ENCODE measurements around the gene VPS13D. TPM values are rescaled to one million over a fixed set of nuclear protein-coding genes. Genes with fewer than 3 reads are reported as not detected.

The VPS13D gene
- total and polyA plus RNA-seq, 10 of the 15 experiments (the other 5 are each of a cell fraction or from before 2014, with no cell fraction given): 1.4 to 16.9 (median 8.5) TPM

DNA sequence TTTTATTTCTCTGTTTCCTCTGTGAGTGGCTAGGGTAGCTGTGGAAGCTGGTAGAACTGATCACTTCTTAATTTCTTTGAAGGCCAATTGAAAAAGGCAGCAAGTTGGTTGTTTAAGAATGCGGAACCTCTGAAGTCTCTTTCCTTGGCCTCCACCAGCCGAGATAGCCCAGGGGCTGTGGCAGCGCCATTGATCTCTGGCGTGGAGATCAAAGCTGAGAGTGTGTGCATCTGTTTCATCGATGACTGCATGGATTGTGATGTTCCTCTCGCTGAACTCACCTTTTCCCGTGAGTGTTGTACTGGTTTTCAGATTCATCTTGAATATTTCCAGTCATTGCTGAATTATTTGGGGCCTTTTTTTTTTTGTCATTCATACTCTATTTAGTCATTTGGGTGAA lies 97.7 kb downstream of the VPS13D start:
- no peaks in the 10 kb centered on the region for H4K20me1 ChIP-seq (ENCODE audit: control insufficient read depth, insufficient read depth)
- H3K4me1 ChIP-seq (ENCODE audit: control insufficient read depth, insufficient read depth, low read length): no peaks in the 10 kb centered on the region
- ChIA-PET RAD21 (ENCODE audit: unreplicated experiment) (interaction anchor here (0.8 kb wide), 1 partner anchor 12 kb away, joined by 3 read pairs; no protein-coding TSS in a partner anchor), POLR2A (interaction anchor here (0.6 kb wide), 1 partner anchor 1757 kb away, joined by 4 read pairs; no protein-coding TSS in a partner anchor), SMC1A (ENCODE audit: uncharacterized antibody, unreplicated experiment) (interaction anchor here (0.9 kb wide), 1 partner anchor 15 kb away, joined by 4 read pairs; no protein-coding TSS in a partner anchor), CTCF (no interaction called here)
- no peak overlapping the region for H3K9ac ChIP-seq (ENCODE audit: control insufficient read depth, insufficient read depth, low read length)
- WGBS (ENCODE audit: insufficient coverage, insufficient replicate concordance, low lambda C conversion rate, missing lambda C conversion rate): 76% methylated on average over 7 of the region's 7 CpGs
- no peaks in the 10 kb centered on the region for H3K9me3 ChIP-seq (replicated peaks; ENCODE audit: control insufficient read depth, insufficient read depth, low read length)
- BruUV-seq (replicated peaks): no TSS peak
- no peak overlapping the region for H2AFZ ChIP-seq (ENCODE audit: control insufficient read depth, low read depth, low read length)
- DNase-seq (ENCODE audit: low read depth, low spot score) (no peak), ATAC-seq (no peak), FAIRE-seq (no peak)
- no peak overlapping the region for H3K4me2 ChIP-seq (ENCODE audit: control insufficient read depth, insufficient read depth)
- no peak overlapping the region for H3K4me3 ChIP-seq
- no peak overlapping the region for H3K27ac ChIP-seq (ENCODE audit: control insufficient read depth, insufficient read depth)
- no peaks in the 10 kb centered on the region for H3K79me2 ChIP-seq (ENCODE audit: control insufficient read depth, insufficient read depth, low read length)
- intact Hi-C loops (cut with micrococcal nuclease; ENCODE audit: unreplicated experiment) (no loop called here), in situ Hi-C loops (cut with MboI) (no loop called here)
- H3K27me3 ChIP-seq (replicated peaks in 1 of 2; ENCODE audit: control insufficient read depth in 2 of 2, insufficient read depth in 2 of 2, low read length in 1 of 2): no peaks in the 10 kb centered on the region
- H3K36me3 ChIP-seq (ENCODE audit: control insufficient read depth in 2 of 2, insufficient read depth in 2 of 2, low read length in 1 of 2): peaks cover 0 to 1% of the 10 kb centered on the region in 2 experiments; a peak in 2 of 4 replicates
- TF ChIP-seq, protein P1, sequence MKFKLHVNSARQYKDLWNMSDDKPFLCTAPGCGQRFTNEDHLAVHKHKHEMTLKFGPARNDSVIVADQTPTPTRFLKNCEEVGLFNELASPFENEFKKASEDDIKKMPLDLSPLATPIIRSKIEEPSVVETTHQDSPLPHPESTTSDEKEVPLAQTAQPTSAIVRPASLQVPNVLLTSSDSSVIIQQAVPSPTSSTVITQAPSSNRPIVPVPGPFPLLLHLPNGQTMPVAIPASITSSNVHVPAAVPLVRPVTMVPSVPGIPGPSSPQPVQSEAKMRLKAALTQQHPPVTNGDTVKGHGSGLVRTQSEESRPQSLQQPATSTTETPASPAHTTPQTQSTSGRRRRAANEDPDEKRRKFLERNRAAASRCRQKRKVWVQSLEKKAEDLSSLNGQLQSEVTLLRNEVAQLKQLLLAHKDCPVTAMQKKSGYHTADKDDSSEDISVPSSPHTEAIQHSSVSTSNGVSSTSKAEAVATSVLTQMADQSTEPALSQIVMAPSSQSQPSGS (IDR thresholded peaks at IDR 0.05; ENCODE audit: low read length): no peak
- TF ChIP-seq MTA2 (IDR thresholded peaks at IDR 0.05; ENCODE audit: low read depth) (no peak), NFYB (IDR thresholded peaks at IDR 0.05; ENCODE audit: insufficient read depth, low read depth, low read length) (no peak), MEF2A (IDR thresholded peaks at IDR 0.05; ENCODE audit: insufficient read depth, low read depth, low read length) (no peak), RFX5 (IDR thresholded peaks at IDR 0.05; ENCODE audit: low read depth, low read length) (no peak), POU2F2 (IDR thresholded peaks at IDR 0.05; ENCODE audit: borderline replicate concordance, low read depth, low read length) (no peak), ZBTB4 (CRISPR knock-in tag; IDR thresholded peaks at IDR 0.05) (no peak), DPF2 (IDR thresholded peaks at IDR 0.05) (no peak), ELK1 (IDR thresholded peaks at IDR 0.05; ENCODE audit: low read depth, low read length) (no peak), FOXM1 (IDR thresholded peaks at IDR 0.05; ENCODE audit: low read depth, low read length) (no peak), RELB (IDR thresholded peaks at IDR 0.05; ENCODE audit: low read depth) (no peak), ATF7 (IDR thresholded peaks at IDR 0.05; ENCODE audit: low read depth) (no peak), CBX3 (IDR thresholded peaks at IDR 0.05; ENCODE audit: borderline replicate concordance, low read depth) (no peak)
